GM19025 (cell line): Measurements from ENCODE around the gene TBL1X.

Experiments used
- ATAC-seq: cut with Tn5 transposase; IDR thresholded peaks from one replicate; pipeline ENCODE4 v1.9.1; 2021; ENCODE audit warnings: mild to moderate bottlenecking, low read depth, moderate library complexity; ENCODE audit not compliant: unreplicated experiment

The TBL1X gene

DNA sequence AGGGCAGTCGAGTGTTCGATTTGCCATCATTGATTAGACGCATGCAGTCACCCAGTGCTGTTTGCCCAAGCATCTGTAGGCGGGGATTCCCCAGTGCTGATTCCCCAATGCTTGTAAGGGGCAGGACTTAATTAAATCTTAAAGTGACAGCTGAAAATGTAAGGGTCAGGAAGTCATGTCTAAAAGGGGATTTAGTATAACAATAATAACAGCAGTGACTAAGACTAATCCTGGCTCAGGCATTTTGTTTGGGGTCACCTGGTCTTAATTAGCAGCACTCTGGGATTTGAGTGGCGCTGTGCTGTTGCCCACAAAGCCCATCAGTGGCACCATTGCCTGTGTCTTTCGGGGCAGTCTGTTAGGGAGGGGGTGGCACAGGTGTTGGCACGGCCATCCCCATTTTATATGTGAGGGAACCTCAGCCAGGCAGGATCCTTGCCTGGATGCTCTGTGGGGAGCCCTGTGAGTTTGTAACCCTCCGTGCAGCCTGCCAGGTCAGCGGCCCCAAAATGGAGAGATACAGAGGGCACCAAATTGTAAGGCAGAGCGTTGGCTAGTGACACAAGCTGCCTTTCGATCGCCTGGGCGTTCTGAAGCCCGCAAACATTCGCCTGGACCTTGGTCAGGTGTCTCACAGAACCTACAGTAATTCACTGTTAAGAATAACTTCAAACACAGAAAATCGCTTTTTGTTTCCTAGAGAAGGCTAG lies 146.7 kb downstream of the TBL1X start:
- peak; percentile 51 for ATAC-seq

DNA sequence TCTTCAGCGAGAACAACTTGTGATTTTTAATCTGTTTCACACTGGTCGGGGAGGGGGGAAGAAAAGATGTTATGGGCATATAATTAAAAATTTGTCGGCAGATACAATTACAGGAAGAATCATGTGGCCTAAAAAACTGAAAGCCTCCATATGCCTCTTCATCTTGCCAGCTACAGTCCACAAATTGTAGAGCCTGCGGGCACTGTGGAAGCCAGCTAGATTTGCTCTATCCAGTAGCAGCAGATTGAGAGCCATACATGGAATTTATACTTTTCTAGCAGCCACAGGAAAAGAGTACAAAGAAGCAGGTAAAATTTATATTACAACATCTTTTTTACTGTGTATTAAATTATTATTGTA lies 147.3 kb downstream of the TBL1X start:
- no peak for ATAC-seq

DNA sequence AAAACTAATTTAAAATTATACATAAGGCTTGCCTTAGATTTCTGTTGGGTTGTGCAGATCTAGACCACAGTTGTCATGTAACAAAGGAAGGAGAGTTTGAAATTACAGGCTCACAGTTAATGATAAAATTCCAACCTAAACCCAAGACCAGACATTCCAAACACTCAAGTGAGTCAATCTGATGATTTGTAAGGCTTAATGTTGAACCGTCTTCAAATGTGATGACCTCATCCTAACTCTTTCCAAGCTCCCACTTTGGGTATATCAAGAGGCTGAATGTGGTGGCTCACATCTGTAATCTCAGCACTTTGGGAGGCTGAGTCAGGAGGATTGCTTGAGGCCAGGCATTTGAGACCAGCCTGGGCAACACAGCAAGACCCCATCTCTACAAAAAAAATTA lies 149.2 kb downstream of the TBL1X start:
- ATAC-seq: no peak

DNA sequence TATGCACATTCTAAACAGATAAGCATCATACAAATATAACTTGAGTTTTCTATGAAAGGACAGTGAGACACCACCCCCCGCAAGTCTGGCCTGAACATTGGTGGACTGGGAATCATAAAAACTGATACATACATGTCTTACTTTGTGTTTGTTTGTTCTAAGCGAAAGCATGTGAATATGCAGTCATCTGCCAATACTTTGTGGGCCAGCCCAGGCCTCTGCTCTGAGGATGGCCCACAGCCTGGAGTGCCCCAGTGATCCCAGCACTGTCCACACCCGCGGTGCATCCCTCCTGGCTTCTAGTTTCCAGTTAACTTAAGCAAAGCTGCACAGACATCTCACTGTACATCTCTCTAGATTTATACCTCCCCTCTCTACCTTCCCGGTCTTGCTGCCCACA lies 154.3 kb downstream of the TBL1X start:
- no peak for ATAC-seq

DNA sequence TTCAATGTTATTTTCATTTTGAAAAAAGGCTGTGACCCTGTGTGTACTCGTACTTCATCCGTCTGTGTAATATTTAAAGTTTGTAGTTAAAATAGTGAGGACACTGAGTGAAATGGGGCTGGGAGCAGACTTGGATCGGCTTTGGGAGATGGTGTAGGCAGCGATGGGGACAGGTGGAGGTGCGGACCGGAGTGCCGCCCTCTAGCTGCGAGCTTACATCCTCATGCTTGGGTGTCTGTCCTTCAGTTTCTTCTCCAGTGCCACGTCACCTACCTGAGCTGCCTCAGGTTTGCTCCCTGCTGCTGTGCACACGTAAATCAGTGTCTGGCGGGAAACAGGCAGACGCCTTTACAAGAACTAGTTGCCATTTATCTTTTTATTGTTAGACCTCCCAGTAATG lies 154.7 kb downstream of the TBL1X start:
- ATAC-seq: no peak

DNA sequence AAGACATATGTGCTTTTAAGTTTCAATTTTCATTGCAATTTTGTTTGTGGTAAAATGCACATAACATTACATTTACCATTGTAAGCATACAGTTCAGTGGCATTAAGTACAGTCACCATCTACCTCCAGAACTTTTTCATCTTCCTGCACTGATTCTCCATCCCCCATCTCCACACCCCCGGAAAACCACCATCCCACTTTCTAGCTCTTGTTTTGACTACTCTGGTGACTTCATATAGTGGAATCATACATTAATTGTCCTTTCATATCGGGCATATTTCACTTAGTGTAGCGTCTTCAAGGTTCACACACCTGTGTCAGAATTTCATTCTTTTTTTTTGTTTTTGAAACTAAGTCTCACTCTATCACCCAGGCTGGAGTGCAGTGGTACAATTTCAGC lies 157.3 kb downstream of the TBL1X start:
- ATAC-seq: no peak

DNA sequence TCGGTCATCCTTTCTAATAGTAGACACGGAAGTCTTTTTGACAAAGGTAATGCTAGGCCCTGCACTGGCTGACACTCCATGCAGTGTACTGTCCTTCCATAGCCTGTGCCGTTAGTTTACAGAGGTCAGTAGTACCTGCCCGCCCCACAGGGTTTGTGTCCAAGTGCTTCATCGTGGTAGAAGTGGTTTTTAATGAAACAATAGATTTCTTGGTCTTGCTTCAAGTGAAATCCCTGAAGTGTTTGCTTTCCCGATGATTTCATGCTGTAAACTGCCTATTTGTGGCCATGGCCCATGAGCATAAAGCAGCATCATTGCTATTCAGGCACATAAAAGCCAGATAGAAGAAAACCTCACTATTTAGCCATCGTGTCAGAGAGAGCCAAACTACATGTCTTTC lies 161.5 kb downstream of the TBL1X start:
- no peak for ATAC-seq

DNA sequence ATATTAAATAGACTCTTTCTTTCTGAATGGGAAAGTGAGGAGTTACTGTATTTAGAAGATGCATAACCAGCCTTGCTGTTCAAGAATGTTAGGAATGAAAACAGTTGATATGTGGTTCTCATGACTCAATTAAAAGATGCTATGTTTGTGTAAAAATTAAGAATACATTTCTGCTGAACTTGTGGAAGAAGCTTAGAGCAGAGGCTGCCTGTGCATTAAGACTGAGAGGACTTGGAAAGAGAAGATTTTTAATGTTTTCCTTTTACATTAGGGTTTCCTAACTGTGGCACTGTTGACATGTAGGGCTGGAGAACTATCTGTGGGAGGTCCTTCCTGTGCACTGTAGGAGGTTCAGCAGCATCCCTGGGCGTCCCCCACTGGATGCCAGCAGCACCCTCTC lies 163.1 kb downstream of the TBL1X start:
- no peak for ATAC-seq

DNA sequence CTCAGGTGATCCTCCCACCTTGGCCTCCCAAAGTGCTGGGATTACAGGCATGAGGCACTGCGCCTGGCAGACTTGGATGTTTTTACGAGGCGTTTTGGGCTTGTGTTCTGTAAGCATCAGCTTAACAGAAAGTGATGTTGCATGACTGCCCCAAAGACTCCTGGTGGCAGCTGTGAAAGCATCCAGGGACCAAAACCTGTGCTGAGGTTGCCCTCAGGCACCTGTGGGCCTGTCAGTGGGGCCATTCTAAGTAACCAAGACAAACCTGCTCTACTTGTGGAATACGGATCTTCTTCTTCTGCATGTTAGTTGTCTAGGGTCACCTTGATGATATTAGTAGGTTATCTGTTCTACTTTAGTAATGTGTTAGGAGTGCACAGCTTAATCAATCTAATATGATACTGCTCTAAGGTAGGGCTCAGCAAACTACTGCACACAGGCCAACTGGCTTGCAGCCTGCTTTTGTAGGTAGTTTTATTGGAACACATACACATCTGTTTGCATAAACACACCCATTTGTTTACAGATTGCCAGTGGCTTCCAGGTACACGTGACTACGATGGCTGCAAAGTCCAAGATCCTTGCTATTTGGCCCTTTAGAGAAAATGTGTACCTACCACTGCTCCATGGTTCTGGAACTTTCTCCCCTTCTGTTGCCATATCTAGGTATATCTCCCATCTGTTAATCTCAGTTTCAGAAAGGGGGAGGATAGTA lies 164.1 kb downstream of the TBL1X start:
- no peak for ATAC-seq

DNA sequence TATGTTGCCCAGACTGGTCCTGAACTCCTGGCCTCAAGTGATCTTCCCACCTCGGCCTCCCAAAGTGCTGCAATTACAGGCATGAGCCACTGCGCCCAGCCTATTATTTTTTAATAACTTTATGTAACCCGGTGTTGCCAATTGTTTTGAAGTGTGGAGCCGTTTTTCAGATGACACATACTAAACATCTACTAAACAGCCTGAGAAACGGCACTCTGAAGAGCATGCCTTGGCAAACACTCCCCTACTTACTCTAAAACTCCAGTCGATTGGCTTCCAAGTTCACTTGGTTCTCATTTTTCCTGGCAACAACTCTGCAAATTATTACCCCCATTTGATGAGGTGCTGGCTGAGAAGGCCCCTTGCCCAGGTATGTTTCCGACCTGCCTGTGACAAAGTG lies 169.7 kb downstream of the TBL1X start:
- ATAC-seq: no peak

DNA sequence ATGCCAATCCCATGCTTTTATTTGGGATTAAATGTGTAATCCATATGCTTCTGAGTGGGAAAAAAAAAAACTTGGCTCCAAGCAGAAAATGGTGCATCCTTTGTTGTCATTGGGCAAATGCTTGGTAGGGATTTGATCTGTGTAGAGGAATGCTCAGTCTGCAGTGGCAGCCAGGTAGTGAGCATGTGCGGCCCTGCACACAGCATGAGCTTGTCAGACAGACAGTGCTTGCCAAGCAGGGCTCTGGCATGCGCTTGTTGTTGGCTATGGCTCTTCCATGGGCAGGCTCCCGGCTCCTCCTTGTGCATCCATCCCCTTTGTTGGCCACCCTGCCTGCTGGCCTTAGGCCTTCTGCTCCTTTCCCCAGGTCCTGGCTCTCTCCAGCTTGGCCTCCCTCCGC lies 170.5 kb downstream of the TBL1X start:
- no peak for ATAC-seq

DNA sequence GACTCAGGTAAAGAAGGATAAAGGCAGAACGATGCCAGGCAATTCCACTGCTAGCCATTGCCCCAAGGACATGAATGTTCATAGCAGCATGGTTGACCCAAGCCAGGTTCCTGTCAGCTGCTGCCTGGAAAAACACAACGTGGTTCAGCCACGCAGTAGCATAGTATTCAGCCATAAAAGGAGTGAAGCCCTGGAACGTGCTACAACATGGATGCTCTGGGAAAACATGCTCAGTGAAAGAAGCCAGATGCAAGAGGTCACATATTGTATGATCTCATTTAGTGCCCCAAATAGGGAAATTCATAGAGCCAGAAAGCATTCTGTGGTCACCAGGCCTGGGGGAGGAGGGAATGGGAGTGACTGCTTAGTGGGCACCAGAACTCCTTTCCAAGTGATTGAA lies 170.9 kb downstream of the TBL1X start:
- ATAC-seq: no peak

DNA sequence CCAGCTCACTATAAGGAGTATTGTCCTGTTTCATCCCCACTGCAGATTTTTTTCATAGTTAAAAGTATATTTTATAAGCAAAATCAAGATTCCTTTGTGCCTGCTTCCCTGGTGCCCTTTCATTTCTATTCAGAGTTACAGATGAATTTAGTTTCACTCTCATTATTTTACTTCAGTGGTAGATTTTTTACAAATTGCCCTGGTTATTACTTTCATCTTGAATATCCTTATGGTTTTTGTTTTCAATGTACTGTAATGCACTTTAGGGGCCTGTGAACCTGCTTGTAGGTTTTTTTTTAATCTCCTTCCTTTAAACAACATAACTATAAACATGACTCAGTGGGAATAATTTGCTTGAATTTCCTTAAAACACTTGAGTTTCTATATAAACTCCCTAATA lies 174.0 kb downstream of the TBL1X start:
- ATAC-seq: no peak

DNA sequence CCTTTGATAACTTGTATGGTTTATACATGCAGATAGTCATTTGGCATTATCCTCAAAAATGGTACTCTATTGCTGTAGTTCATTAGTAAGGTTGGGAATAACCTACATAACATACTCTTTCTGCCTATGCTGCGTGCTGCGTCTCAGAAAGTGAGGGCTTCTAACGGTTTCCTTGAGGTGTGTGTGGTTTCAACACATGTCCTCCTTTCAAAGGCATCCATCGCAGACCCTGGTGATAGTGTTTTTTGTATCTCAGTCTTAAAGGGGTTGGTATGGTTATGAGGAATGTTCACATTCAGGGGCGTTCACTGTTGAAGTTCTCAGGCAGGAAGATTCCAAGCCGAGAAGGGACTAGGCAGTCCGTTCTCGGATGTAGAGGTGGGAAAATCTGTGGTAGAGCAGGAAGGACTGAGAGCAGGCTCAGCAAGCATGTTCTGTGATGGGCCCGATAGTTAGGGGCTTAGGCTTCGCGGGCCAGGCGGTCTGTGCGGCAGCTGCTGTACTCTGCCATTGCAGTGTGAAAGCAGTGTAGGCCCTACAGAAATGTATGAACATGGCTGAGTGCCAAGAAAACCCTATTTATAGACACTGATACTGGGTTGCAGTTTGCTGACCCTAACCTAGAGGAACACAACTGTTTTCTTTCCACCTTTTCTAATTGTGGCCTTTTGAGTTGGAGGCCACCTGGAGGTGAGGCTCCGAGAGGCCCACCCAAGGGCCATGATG lies 177.6 kb downstream of the TBL1X start:
- ATAC-seq: no peak

DNA sequence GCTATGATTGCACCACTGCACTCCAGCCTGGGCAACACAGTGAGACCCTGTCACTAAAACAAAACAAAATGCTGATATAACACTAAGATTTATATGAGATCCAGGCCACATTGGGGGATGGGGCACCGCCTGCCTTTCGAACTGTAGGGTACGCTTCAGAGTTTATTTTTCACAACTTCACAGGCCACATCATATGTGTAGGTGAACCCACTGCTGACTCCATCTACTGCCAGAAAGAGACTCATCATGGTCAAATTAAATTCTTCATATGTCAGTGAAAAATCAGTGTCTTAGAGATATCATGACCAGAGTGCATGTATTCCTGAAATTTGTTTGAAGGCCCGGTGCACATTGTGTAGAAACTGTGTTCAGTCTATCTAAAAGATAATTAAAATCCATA lies 178.9 kb downstream of the TBL1X start:
- no peak for ATAC-seq

DNA sequence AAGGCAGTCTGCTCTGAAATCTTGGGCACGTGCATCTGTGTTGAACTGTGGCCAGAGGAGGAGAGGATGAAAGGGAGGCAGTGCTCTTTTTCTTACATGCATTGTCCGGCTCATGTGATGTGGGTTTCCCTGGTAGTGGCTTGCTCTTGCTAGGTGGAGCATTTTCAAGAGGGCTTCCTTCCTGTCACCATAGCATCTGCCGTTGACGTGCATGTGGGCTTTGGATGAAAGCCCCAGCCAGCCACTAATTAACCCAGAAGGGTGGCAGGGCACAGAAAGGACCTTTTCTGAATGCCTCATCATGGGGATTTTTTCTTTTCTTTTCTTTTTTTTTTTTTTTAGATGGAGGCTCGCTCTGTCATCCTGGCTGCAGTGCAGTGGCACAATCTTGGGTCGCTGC lies 179.5 kb downstream of the TBL1X start:
- ATAC-seq: peak; percentile 99

DNA sequence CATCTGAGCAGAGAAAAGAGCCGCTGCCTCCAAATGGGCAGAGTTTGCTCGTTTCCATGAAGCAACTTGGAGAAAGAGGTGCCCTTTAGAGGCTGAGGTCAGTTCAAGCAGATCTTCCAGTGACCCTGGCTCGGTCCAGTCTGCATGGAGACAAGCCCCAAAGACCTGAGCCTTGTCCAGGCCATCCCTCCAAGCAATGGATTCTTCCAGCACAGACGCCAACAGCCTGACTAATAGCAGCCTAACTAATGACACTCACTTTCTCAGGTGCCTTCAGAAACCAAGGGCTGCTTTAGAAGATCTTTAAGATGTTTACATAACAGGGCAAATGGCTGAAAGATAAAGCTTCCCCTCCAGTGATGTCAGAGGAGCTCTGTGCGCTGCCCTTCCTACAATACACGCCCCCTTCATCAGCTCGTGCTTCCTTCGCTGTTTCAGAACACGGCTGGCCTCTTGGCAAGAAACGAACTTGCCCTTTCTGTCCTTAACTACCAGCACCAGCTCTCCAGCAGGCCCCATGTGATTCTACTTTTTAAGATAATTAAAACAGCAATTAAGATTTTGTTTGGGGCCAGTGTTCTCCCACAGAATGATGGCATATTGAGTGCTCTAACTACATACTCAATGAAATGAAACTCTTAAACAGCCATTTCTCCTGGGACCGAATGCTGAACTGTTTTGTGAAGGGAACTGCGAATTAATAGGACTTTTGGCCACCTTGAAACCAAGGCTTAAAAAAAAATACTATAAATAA lies 181.8 kb downstream of the TBL1X start:
- no peak for ATAC-seq

DNA sequence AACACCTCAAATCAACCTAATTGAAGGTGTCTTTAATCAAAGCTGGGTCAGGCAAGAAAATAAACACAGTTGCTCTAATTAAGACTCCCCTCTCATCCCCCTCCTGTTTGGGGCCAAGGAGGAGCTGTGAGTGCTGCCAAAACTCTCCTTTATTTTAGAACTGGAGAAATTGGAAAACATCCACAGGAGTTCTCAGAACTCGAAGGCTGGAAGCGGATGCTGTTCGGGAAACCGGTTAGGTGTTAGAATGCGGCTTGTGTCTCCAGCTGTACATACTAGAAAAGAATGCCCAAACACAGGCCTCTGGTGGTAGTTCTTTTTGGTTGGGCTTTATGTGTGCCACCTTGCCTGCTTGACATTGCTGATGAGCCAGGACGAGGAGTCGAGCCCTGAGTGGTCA lies 182.6 kb downstream of the TBL1X start:
- no peak for ATAC-seq

DNA sequence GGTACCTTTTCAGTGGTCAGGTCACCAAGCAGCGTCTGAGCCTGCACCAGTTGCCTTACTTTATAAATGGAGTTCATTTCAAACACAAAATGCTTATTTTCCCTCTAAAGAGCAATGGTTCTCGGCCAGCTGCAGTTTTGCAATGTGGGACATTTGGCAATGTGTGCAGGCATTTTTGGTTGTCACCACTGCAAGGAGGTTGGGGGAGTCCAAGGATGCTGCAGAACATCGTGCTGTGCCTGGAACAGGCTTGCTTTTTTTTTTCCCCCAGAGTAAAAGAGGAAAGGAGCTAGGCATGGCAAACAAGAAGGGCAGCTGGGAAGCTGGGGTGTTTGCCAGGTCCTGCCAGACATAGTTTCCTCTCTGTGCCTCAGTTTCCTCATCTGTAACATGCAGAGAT lies 185.2 kb downstream of the TBL1X start:
- ATAC-seq: no peak

DNA sequence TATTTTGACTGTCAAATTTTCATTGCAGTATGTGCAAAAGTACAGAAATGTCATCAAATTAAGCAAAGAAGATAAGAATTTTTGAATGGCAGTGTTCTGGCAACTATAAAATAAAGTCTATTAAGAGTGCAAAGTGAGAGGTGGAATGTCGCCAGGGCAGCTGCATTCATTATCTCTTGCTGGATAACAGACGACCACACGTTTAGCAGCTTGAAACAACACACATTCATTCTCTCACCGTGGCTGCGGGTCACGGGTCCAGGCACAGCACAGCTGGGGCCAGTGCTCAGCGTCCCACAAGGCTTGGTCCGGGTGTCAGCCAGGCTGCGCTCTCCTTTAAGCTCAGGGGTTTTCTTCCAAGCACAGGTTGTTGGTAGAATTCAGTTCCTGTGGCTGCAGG lies 186.9 kb downstream of the TBL1X start:
- ATAC-seq: no peak

DNA sequence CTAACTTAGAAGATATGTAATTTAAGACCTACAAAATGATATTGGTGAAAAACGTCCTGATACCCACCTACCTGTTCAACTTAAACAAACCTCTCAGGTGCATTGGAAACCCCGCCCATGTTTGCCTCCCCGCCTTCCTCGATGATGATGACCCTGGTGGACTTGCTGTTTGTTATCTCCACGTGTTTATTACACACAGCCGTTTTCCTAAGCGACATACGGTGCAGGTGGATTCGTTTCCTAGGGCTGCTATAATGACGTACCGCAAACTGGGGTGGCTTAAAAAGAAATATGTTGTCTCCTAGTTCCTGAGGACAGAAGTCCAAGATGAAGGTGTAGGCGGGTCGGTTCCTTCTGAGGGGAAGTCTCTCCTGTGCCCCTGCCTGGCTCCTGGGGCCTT lies 190.1 kb downstream of the TBL1X start:
- ATAC-seq: no peak
